NCI-H1048 (cell line): ENCODE results near the gene SLC2A4.

ENCODE experiments used
- DNase-seq: peaks from one replicate; lab custom pipeline; 2025; lab: John Stamatoyannopoulos, UW

SLC2A4 gene

DNA sequence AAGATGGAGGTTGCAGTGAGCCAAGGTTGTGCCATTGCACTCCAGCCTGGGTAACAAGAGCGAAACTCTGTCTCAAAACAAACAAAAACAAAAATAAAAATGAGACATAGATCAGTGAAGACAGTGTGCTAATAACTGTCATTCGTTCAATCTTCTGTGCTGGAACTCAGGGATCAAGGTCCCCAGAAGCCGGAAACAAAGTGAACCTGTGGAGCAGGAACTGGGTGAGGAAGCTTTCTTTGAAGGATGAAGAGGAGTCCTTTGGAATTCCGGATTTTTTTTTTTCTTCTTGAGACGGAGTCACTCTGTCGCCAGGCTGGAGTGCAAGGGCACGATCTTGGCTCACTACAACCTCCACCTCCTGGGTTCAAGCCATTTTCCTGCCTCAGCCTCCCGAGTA, 2.1 kb upstream of the SLC2A4 start:
- no peak for DNase-seq

GRCh38 chr17:7280519-7281073, 922 bp upstream of the SLC2A4 start:
- DNase-seq = peak; percentile 49

- no peak for DNase-seq
Measured at GRCh38 chr17:7281953-7282751, 634 bp downstream of the SLC2A4 start.

GRCh38 chr17:7282752-7283321, 1.3 kb downstream of the SLC2A4 start:
- DNase-seq = no peak

DNA sequence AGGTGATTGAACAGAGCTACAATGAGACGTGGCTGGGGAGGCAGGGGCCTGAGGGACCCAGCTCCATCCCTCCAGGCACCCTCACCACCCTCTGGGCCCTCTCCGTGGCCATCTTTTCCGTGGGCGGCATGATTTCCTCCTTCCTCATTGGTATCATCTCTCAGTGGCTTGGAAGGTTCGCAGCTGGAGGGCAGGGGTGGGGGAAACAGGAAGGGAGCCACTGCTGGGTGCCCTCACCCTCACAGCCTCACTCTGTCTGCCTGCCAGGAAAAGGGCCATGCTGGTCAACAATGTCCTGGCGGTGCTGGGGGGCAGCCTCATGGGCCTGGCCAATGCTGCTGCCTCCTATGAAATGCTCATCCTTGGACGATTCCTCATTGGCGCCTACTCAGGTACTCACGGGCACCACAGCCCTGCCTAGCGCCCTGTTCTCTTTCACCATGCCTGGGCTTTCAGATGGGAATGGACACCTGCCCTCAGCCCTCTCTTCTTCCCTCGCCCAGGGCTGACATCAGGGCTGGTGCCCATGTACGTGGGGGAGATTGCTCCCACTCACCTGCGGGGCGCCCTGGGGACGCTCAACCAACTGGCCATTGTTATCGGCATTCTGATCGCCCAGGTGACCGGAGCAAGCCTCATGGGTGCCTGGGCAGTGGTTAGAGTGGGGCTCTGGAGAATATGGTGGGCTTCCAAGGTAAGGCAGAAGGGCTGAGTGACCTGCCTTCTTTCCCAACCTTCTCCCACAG, 2.1 kb downstream of the SLC2A4 start:
- DNase-seq = no peak

GRCh38 chr17:7284911-7285310, 3.4 kb downstream of the SLC2A4 start:
- no peak for DNase-seq

- DNase-seq = no peak
Measured at GRCh38 chr17:7285679-7286078, 4.2 kb downstream of the SLC2A4 start.

- DNase-seq = no peak
Measured at GRCh38 chr17:7289256-7290032, 7.9 kb downstream of the SLC2A4 start.

GRCh38 chr17:7290166-7290565, 8.6 kb downstream of the SLC2A4 start:
- DNase-seq = no peak

GRCh38 chr17:7290685-7291084, 9.2 kb downstream of the SLC2A4 start:
- no peak for DNase-seq

GRCh38 chr17:7292194-7292593, 10.7 kb downstream of the SLC2A4 start:
- no peak for DNase-seq

DNA sequence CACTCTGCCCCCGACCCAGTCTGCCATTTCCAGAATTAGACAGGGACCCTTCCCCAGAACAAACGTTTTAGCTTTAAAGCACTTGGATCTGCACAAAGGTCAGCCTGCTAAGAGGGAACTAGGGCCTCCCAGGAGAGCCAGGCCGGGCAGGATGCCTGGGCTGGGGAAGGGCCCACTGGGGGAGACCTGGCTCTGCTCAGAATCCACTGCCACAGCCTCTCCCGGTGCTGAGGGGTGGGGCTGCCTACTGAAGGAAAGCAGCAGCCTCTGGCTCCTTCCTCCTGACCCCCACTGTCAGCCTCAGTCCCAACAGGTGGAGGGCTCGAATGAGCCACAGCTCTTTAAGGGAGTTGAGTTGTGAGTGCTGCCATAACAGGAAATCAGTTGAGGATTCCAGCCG, 11.2 kb downstream of the SLC2A4 start:
- no peak for DNase-seq

DNA sequence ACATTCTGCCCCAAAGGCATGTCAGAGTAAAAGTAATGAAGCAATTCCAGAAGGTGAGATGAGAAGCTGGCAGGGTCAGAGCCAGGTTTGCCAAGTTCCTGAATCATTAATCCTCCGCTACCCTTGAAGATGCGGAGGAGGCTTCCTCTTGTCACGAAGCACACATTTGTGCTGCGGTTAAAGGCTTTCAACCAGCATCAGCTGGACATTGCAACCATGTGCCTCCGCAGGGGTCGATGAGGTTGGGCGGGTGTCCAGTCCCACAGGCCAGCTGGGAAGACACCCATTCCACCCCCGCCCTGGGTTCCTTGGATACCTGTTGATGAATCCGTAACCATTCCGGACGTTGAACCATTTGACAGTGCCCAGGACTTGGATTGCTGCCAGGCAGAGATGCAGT, 11.6 kb downstream of the SLC2A4 start:
- no peak for DNase-seq

DNA sequence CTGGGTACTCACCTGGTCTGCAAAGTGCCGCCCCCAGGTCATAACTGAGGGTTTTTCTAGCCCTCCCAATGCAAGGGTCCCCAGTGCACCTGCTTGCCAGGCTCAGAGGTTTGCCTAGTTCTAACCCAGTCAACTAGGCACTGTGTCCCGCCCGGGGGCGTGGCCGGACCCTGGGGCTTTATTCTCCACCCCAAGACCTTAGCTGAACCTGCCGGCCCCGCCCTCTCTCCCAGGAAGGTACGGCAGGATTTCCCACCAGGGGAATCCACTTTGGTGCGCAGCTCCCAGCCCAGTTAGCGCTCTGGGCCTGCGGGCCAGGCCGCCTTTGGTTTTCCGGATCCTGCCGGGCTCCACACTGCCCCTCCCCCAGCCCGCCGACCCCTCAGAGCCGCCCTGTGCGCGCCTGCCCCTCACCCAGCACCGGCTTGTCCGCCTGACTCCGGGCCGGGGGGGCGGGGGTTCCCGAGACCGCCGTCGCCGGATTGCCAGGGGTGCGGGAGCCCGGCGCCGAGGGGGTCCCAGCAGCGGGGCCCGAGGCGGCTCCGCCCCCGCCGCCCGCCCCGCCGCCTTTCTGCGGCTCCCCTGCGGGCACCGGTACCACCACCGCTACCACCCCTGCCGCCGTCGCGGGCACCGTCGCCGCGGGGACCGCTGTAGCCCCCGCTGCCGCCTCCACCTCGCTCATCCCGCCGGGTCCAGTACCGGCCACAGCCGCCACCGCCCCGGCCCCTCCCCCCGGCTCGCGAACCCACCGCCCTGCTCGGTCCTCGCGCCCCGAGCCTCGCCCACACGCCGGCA, 12.5 kb downstream of the SLC2A4 start:
- DNase-seq = no peak

DNA sequence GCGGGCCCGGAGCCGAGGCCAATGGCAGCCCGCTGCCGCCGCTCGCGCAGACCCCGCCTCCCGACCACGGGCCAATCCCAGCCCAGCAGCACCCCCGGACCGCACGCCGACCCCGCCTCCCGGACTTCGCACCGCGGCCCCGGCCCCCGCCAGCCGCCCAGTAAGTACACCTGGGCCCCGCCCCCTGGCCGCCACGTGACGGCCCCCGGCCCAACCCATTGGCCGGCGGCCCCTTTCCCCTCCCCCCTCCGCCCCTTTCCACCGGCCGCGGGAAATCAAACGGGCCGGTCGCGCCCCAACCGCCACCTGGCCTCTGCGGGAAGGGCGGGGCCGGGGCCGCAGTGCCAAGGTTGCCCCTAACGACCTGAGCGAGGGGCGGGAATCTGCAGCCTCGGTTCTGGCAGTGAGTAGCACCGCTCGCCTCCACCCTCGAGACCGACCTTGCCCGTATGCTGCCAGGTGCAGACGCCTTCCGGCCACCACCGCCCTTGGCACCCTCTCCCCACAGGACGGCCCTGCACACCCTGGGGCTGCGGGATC, 13.2 kb downstream of the SLC2A4 start, which contains the start of gene YBX2:
YBX2 (minus strand) TSS at position 26 of the 540 bp plus-strand sequence. CDS start 139 bp downstream, outside the sequence.
- peak; percentile 94 for DNase-seq

GRCh38 chr17:7295230-7296180, 14.0 kb downstream of the SLC2A4 start:
- no peak for DNase-seq

DNA sequence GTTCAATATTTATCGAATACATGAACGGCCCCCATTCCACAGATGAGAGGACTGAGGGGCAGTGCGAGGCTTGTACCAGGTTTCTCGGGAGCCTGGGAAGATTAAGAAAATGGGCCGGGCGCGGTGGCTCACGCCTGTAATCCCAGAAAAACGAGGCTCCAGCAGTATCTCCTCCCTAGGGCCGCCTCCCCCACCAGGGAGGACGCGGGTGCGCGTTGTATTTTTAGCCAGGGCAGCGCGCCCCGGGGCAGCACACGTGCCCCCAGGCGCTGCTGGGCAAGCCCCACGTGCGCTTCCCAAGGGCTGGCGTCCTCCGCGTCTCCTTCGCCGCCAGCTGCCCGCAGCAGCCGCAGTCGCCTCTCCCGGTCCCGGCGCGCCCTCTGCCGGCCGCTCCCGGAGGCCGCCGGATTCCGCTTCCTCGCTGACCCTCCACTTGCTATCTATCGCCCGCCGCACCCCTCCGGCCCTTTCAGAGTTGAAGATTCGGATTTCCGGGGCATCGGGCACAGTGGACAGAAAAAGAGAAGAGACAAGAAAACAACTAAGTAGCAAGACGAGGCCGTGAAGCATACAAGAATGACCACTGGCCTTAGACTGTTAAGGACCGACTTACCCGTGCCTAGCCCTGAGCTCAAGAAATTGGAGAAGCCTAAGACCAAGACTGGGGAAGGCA, 14.8 kb downstream of the SLC2A4 start:
- peak; percentile 21 for DNase-seq

- no peak for DNase-seq
Measured at GRCh38 chr17:7304179-7304578, 22.7 kb downstream of the SLC2A4 start.
